Measurements from ENCODE around the gene KRTAP9-6.

Gene KRTAP9-6

DNA sequence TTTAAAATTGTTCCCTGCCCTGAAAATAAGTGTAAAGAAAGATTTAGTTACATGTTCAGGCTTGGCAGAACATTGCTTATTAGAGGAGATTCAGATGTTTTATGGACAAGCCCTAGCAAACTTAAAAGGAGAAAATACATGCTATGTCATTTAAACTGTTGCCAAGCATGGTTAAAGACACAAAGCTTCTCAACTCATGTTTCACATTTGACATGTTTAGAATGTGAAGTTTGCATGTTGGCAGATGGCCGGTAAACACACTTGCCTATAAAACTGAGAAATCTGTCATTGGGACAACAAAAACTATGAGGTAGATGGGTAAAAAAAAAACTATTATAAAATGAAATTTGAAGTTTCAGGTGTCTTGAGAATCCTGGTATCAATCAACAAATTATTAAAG, 31.7 kb downstream of the KRTAP9-6 start:
- no CpG with 5 or more reads among the region's 1 CpG for WGBS, 2 donors (ENCODE audit: extremely low coverage in 2 of 2, insufficient read length in 2 of 2, insufficient replicate concordance in 1 of 2)

DNA sequence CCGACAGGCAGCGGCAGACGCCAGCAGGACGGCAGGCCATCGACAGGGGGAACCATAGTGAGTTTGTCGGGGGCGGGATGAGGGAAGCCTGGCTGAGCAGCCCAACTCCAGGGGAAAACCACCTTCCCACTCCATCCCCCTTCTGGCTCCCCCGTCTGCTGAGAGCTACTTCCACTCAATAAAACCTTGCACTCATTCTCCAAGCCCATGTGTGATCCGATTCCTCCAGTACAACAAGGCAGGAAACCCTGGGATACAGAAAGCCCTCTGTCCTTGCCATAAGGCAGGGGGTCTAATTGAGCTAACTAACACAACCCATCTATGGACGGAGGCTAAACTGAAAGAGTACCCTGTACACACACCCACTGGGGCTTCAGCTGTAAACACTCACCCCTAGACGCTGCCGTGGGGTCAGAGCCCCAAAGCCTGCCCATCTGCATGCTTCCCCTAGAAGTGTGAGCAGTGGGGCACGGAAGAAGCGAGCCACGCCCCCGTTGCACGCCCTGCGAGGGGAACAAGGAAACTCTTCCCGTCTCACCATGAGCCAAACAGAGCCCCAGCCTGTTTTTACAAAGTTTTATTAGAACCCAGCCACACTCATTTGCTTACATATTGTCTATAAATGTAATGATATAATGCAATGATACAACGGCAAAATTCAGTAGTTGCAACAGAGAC, 33.4 kb downstream of the KRTAP9-6 start:
- no peak overlapping the region for H4K8ac ChIP-seq (ENCODE audit: low read depth, low read length)
- H3K4me3 ChIP-seq (ENCODE audit: low read length in 2 of 2): no peak overlapping the region
- no peak overlapping the region for H3K4me2 ChIP-seq (ENCODE audit: insufficient read depth, low read length, poor library complexity, severe bottlenecking)
- H2AK5ac ChIP-seq (ENCODE audit: low read depth, low read length): no peak overlapping the region
- no peak overlapping the region for H3K14ac ChIP-seq (ENCODE audit: low read length)
- no peaks in the 10 kb centered on the region for H3K36me3 ChIP-seq (replicated peaks in 1 of 2; ENCODE audit: control insufficient read depth in 2 of 2, insufficient read depth in 2 of 2, low read length in 2 of 2)
- H3K23ac ChIP-seq (ENCODE audit: low read depth, low read length, poor library complexity): no peak overlapping the region
- no peak overlapping the region for H2BK5ac ChIP-seq (ENCODE audit: low read length)
- no peak overlapping the region for H2BK15ac ChIP-seq (ENCODE audit: low read length)
- WGBS, 2 donors (ENCODE audit: extremely low coverage in 2 of 2, insufficient read length in 2 of 2, insufficient replicate concordance in 1 of 2): no CpG with 5 or more reads among the region's 20 CpGs
- H3K9ac ChIP-seq (ENCODE audit: low read depth, low read length, poor library complexity): no peak overlapping the region
- no peak overlapping the region for H4K91ac ChIP-seq (ENCODE audit: low read depth, low read length, poor library complexity)
- H2BK12ac ChIP-seq (ENCODE audit: low read length): no peak overlapping the region
- H3K4ac ChIP-seq (ENCODE audit: low read length): no peak overlapping the region
- H3K9me3 ChIP-seq (replicated peaks in 1 of 2; ENCODE audit: control insufficient read depth in 2 of 2, insufficient read depth in 1 of 2, low read depth in 1 of 2, low read length in 2 of 2): no peaks in the 10 kb centered on the region
- no peak overlapping the region for H2AFZ ChIP-seq (ENCODE audit: low read length)
- no peak overlapping the region for H3K18ac ChIP-seq (ENCODE audit: low read length)
- H3K4me1 ChIP-seq (ENCODE audit: control insufficient read depth in 2 of 2, insufficient read depth in 1 of 2, low read depth in 1 of 2, low read length in 2 of 2): no peaks in the 10 kb centered on the region
- DNase-seq (ENCODE audit: low spot score): no peak
- H2BK120ac ChIP-seq (ENCODE audit: low read depth, low read length): no peak overlapping the region
- no peak overlapping the region for H3K27ac ChIP-seq (replicated peaks; ENCODE audit: low read length)
- no peaks in the 10 kb centered on the region for H3K79me1 ChIP-seq (ENCODE audit: low read depth, low read length)
- no peaks in the 10 kb centered on the region for H3K27me3 ChIP-seq (ENCODE audit: control insufficient read depth in 3 of 3, insufficient read depth in 3 of 3, low read depth in 1 of 3, low read length in 3 of 3)

More for the DNA sequence above, 31.7 kb downstream of the KRTAP9-6 start:
- Histone ChIP-seq H2BK5ac (ENCODE audit: low read length) (no peak overlapping the region), H4K8ac (ENCODE audit: low read depth, low read length) (no peak overlapping the region), H3K9ac (ENCODE audit: low read depth, low read length, poor library complexity) (no peak overlapping the region), H3K14ac (ENCODE audit: low read length) (no peak overlapping the region), H2BK15ac (ENCODE audit: low read length) (no peak overlapping the region), H3K4me1 (ENCODE audit: control insufficient read depth in 2 of 2, insufficient read depth in 1 of 2, low read depth in 1 of 2, low read length in 2 of 2) (no peaks in the 10 kb centered on the region), H3K18ac (ENCODE audit: low read length) (no peak overlapping the region), H3K23ac (ENCODE audit: low read depth, low read length, poor library complexity) (no peak overlapping the region), H2AK5ac (ENCODE audit: low read depth, low read length) (no peak overlapping the region), H3K79me1 (ENCODE audit: low read depth, low read length) (no peaks in the 10 kb centered on the region), H3K4ac (ENCODE audit: low read length) (no peak overlapping the region), H3K4me2 (ENCODE audit: insufficient read depth, low read length, poor library complexity, severe bottlenecking) (no peak overlapping the region), H4K91ac (ENCODE audit: low read depth, low read length, poor library complexity) (no peak overlapping the region), H3K27ac (replicated peaks; ENCODE audit: low read length) (no peak overlapping the region), H2BK120ac (ENCODE audit: low read depth, low read length) (no peak overlapping the region), H3K27me3 (ENCODE audit: control insufficient read depth in 3 of 3, insufficient read depth in 3 of 3, low read depth in 1 of 3, low read length in 3 of 3) (no peaks in the 10 kb centered on the region), H3K9me3 (replicated peaks in 1 of 2; ENCODE audit: control insufficient read depth in 2 of 2, insufficient read depth in 1 of 2, low read depth in 1 of 2, low read length in 2 of 2) (no peaks in the 10 kb centered on the region), H2BK12ac (ENCODE audit: low read length) (no peak overlapping the region), H2AFZ (ENCODE audit: low read length) (no peak overlapping the region), H3K4me3 (ENCODE audit: low read length in 2 of 2) (no peak overlapping the region), H3K36me3 (replicated peaks in 1 of 2; ENCODE audit: control insufficient read depth in 2 of 2, insufficient read depth in 2 of 2, low read length in 2 of 2) (no peaks in the 10 kb centered on the region)
- DNase-seq (ENCODE audit: low spot score): no peak

DNA sequence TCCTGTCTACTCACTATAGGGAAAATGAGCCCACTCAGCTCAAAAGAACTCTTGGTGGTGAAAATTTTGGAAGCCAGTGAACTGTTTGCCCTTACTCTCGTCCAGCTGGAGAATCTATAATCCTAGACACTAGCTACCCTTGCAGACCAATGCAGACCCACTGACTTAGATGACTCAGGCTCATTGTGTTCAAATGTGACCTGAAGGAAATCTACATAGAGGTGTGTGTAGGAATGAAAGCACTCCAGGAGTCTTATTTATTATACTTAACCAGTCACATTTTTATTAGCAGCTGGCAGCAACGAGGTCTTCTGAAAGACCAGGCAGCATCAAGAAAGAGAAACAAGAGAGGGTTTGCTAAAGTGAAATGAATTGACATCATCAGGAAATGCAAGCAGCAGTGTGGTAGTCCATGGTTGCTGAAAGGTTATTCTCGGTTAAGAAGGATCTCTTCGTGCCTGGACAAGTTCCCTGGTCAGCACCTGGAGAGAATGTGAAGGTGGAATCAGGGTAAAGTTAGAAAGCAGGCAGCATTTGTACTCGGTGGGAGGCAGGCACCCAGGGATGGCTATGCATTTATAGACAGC, 36.1 kb downstream of the KRTAP9-6 start:
- H3K4ac ChIP-seq (ENCODE audit: low read length): no peak overlapping the region
- no peak overlapping the region for H3K9ac ChIP-seq (ENCODE audit: low read depth, low read length, poor library complexity)
- no peak for DNase-seq (ENCODE audit: low spot score)
- H3K4me2 ChIP-seq (ENCODE audit: insufficient read depth, low read length, poor library complexity, severe bottlenecking): no peak overlapping the region
- H3K79me1 ChIP-seq (ENCODE audit: low read depth, low read length): no peaks in the 10 kb centered on the region
- no peaks in the 10 kb centered on the region for H3K4me1 ChIP-seq (ENCODE audit: control insufficient read depth in 2 of 2, insufficient read depth in 1 of 2, low read depth in 1 of 2, low read length in 2 of 2)
- no peak overlapping the region for H4K91ac ChIP-seq (ENCODE audit: low read depth, low read length, poor library complexity)
- no CpG with 5 or more reads among the region's 5 CpGs for WGBS, 2 donors (ENCODE audit: extremely low coverage in 2 of 2, insufficient read length in 2 of 2, insufficient replicate concordance in 1 of 2)
- peak overlapping the region; percentile 8 for H2AK5ac ChIP-seq (ENCODE audit: low read depth, low read length)
- no peak overlapping the region for H2BK5ac ChIP-seq (ENCODE audit: low read length)
- no peaks in the 10 kb centered on the region for H3K9me3 ChIP-seq (replicated peaks in 1 of 2; ENCODE audit: control insufficient read depth in 2 of 2, insufficient read depth in 1 of 2, low read depth in 1 of 2, low read length in 2 of 2)
- H3K18ac ChIP-seq (ENCODE audit: low read length): no peak overlapping the region
- H3K23ac ChIP-seq (ENCODE audit: low read depth, low read length, poor library complexity): no peak overlapping the region
- no peak overlapping the region for H2BK15ac ChIP-seq (ENCODE audit: low read length)
- H3K27ac ChIP-seq (replicated peaks; ENCODE audit: low read length): no peak overlapping the region
- H2BK120ac ChIP-seq (ENCODE audit: low read depth, low read length): no peak overlapping the region
- no peak overlapping the region for H2BK12ac ChIP-seq (ENCODE audit: low read length)
- no peak overlapping the region for H3K14ac ChIP-seq (ENCODE audit: low read length)
- H3K36me3 ChIP-seq (replicated peaks in 1 of 2; ENCODE audit: control insufficient read depth in 2 of 2, insufficient read depth in 2 of 2, low read length in 2 of 2): no peaks in the 10 kb centered on the region
- H3K27me3 ChIP-seq (ENCODE audit: control insufficient read depth in 3 of 3, insufficient read depth in 3 of 3, low read depth in 1 of 3, low read length in 3 of 3): no peaks in the 10 kb centered on the region
- H3K4me3 ChIP-seq (ENCODE audit: low read length in 2 of 2): no peak overlapping the region
- no peak overlapping the region for H4K8ac ChIP-seq (ENCODE audit: low read depth, low read length)
- no peak overlapping the region for H2AFZ ChIP-seq (ENCODE audit: low read length)

DNA sequence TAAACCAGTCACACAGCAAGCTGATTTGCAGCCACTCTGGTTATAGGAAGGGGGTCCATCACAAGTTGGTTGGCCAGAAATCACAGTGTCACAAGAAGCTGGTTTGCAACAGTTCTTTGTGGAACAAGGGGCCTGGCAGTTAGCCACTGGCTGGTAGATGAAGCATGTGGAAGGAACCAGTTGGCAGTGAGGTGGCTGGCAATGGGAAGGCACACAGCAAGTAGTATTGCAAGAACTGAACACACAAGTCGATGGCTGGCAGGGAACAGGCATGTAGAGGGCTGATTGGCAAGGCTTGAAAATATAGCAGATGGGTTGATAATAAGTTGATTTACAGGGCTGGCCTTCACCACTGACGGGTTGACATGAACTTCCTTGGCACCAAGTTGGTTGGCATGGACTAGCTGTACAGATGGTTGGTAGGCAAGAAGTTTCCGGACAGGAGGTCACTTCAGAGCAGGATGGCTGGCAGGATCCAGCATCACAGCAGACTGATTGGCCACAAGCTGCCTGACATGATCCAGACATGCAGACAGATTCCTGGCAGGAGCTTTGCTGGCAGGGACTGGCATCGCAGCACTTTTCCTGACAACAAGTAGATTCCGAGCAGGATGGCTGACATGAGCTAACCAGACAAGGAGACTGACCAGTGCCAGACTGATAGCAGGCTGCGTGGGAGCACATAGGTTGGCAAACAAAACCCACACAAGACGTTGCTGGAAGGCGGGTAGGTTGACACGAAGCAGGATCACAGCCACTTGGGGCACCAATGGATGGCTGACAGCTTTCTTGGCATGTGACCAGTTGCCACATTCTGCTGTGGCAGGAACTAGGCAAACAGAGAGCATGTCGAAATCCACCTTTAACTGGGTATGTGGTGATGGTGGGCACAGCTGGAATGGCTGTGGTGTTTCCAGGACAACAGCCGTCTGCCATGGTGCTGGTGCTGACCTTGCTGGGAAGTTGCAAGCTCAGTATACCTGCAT, 37.0 kb downstream of the KRTAP9-6 start, which contains the start of gene KRTAP29-1:
KRTAP29-1 (minus strand) TSS at position 936 of the 986 bp plus-strand sequence; CDS start at position 936, 0 bp downstream.
- H2AFZ ChIP-seq (ENCODE audit: low read length): no peak within 1 kb of the TSS
- no peak within 1 kb of the TSS for H3K27ac ChIP-seq (replicated peaks; ENCODE audit: low read length)
- H2AK5ac ChIP-seq (ENCODE audit: low read depth, low read length): peak within 1 kb of the TSS; percentile 8
- H3K18ac ChIP-seq (ENCODE audit: low read length): no peak within 1 kb of the TSS
- no peak within 1 kb of the TSS for H3K4ac ChIP-seq (ENCODE audit: low read length)
- H2BK15ac ChIP-seq (ENCODE audit: low read length): no peak within 1 kb of the TSS
- no peaks in the 10 kb centered on the region for H3K79me1 ChIP-seq (ENCODE audit: low read depth, low read length)
- no peak within 1 kb of the TSS for H3K4me3 ChIP-seq (ENCODE audit: low read length in 2 of 2)
- H2BK120ac ChIP-seq (ENCODE audit: low read depth, low read length): no peak within 1 kb of the TSS
- H3K36me3 ChIP-seq (replicated peaks in 1 of 2; ENCODE audit: control insufficient read depth in 2 of 2, insufficient read depth in 2 of 2, low read length in 2 of 2): no peaks in the 10 kb centered on the region
- no peaks in the 10 kb centered on the region for H3K27me3 ChIP-seq (ENCODE audit: control insufficient read depth in 3 of 3, insufficient read depth in 3 of 3, low read depth in 1 of 3, low read length in 3 of 3)
- H3K9ac ChIP-seq (ENCODE audit: low read depth, low read length, poor library complexity): no peak within 1 kb of the TSS
- H3K4me1 ChIP-seq (ENCODE audit: control insufficient read depth in 2 of 2, insufficient read depth in 1 of 2, low read depth in 1 of 2, low read length in 2 of 2): no peaks in the 10 kb centered on the region
- no peaks in the 10 kb centered on the region for H3K9me3 ChIP-seq (replicated peaks in 1 of 2; ENCODE audit: control insufficient read depth in 2 of 2, insufficient read depth in 1 of 2, low read depth in 1 of 2, low read length in 2 of 2)
- H4K8ac ChIP-seq (ENCODE audit: low read depth, low read length): no peak within 1 kb of the TSS
- H3K23ac ChIP-seq (ENCODE audit: low read depth, low read length, poor library complexity): no peak within 1 kb of the TSS
- no peak within 1 kb of the TSS for H2BK5ac ChIP-seq (ENCODE audit: low read length)
- H2BK12ac ChIP-seq (ENCODE audit: low read length): no peak within 1 kb of the TSS
- no peak within 1 kb of the TSS for H3K4me2 ChIP-seq (ENCODE audit: insufficient read depth, low read length, poor library complexity, severe bottlenecking)
- H3K14ac ChIP-seq (ENCODE audit: low read length): no peak within 1 kb of the TSS
- H4K91ac ChIP-seq (ENCODE audit: low read depth, low read length, poor library complexity): no peak within 1 kb of the TSS
- DNase-seq (ENCODE audit: low spot score): no peak
- no CpG with 5 or more reads among the region's 11 CpGs for WGBS, 2 donors (ENCODE audit: extremely low coverage in 2 of 2, insufficient read length in 2 of 2, insufficient replicate concordance in 1 of 2)

Data from neuronal stem cell (in vitro differentiated cells).